NCI-H510A treated with DMSO at 0.1 percent for 48 hours (cell line): Measurements from ENCODE around the gene TYK2.

ENCODE experiments used
- DNase-seq: peaks from one replicate; lab custom pipeline; 2025; lab: John Stamatoyannopoulos, UW

TYK2 gene

GRCh38 chr19:10309423-10309822 lies 70.9 kb downstream of the TYK2 start, which contains the start of gene ZGLP1:
Gene ZGLP1 (minus strand): TSS chr19:10309815.
- DNase-seq = no peak

- DNase-seq = no peak
Observed at GRCh38 chr19:10306327-10306726, 74.0 kb downstream of the TYK2 start.

- DNase-seq = no peak
Observed at GRCh38 chr19:10305139-10305806, 75.1 kb downstream of the TYK2 start.
